IMR-90 (cell line): ENCODE measurements around the gene IQCB1. TPM values are rescaled to one million over a fixed set of nuclear protein-coding genes. Genes with fewer than 3 reads are reported as not detected.

Experiments
- ATAC-seq: fragments of 200-7000 bp; cut with Tn5 transposase; 2 replicates; pipeline ENCODE4 v1.9.1; 2020; ENCODE audit warnings: low read depth, mild to moderate bottlenecking, moderate library complexity
- BruUV-seq: library from RNA; stranded (reverse); fragments of 400-500 nt; replicated peaks from 2 replicates; lab custom pipeline; 2021; lab: Mats Ljungman, UMichigan
- CTCF ChIA-PET: fragments of 300-600 bp; formaldehyde crosslinking; extraction: SDS; loops from one replicate; lab custom pipeline; 2021; ENCODE audit warnings: antibody characterized with exemption; lab: Yijun Ruan, JAX
- POLR2A ChIA-PET: fragments of 300-600 bp; sonication (Branson Sonifier 250); formaldehyde crosslinking; loops from one replicate; lab custom pipeline; 2022; ENCODE audit warnings: antibody characterized with exemption; ENCODE audit not compliant: unreplicated experiment; lab: Charles Lee
- DNase-seq: peaks from one replicate; pipeline ENCODE4 v3.0.0; 2013
- H2AFZ ChIP-seq: replicated peaks from 2 replicates; pipeline ENCODE3; 2013; ENCODE audit warnings: low read length, mild to moderate bottlenecking; ENCODE audit not compliant: poor library complexity
- H2AK5ac ChIP-seq: 2 replicates; pipeline ENCODE4 v1.6.1; 2013; ENCODE audit warnings: low read depth, low read length, inconsistent platforms
- H2AK9ac ChIP-seq: replicated peaks from 2 replicates; pipeline ENCODE3; 2013; ENCODE audit warnings: mild to moderate bottlenecking, low read depth, low read length, moderate library complexity; ENCODE audit not compliant: poor library complexity
- H2BK120ac ChIP-seq: 2 replicates; pipeline ENCODE4 v1.6.1; 2013; ENCODE audit warnings: low read depth, low read length, inconsistent platforms
- H2BK15ac ChIP-seq: 3 replicates; pipeline ENCODE4 v1.6.1; 2013; ENCODE audit warnings: low read depth, low read length, inconsistent platforms
- H2BK20ac ChIP-seq: 2 replicates; pipeline ENCODE4 v1.6.1; 2013; ENCODE audit warnings: low read depth, mild to moderate bottlenecking, inconsistent platforms, low read length, moderate library complexity
- H2BK5ac ChIP-seq: 2 replicates; pipeline ENCODE4 v1.6.1; 2013; ENCODE audit warnings: mild to moderate bottlenecking, low read depth, low read length, inconsistent platforms; ENCODE audit not compliant: poor library complexity, severe bottlenecking
- H3K14ac ChIP-seq: replicated peaks from 2 replicates; pipeline ENCODE4 v1.6.1; 2013; ENCODE audit warnings: low read depth, low read length, inconsistent platforms
- H3K18ac ChIP-seq: 2 replicates; pipeline ENCODE4 v1.6.1; 2013; ENCODE audit warnings: low read depth, low read length, control low read depth
- H3K23ac ChIP-seq: 2 replicates; pipeline ENCODE4 v1.6.1; 2013; ENCODE audit warnings: low read depth, low read length, inconsistent platforms
- H3K27ac ChIP-seq: 2 replicates; pipeline ENCODE4 v1.5.1; 2013; ENCODE audit warnings: mild to moderate bottlenecking, control low read depth, low read length; ENCODE audit not compliant: insufficient read depth
- H3K27me3 ChIP-seq: 2 replicates; pipeline ENCODE4 v1.6.1; 2013; ENCODE audit warnings: low read length; ENCODE audit not compliant: control insufficient read depth, insufficient read depth
- H3K36me3 ChIP-seq: 2 replicates; pipeline ENCODE4 v1.6.1; 2013; ENCODE audit warnings: low read length, mixed read lengths; ENCODE audit not compliant: control insufficient read depth, insufficient read depth
- H3K4ac ChIP-seq: 2 replicates; pipeline ENCODE4 v1.6.1; 2013; ENCODE audit warnings: low read depth, low read length, inconsistent platforms
- H3K4me1 ChIP-seq: 2 replicates; pipeline ENCODE4 v1.6.1; 2013; ENCODE audit warnings: low read length, mixed read lengths; ENCODE audit not compliant: control insufficient read depth, insufficient read depth
- H3K4me2 ChIP-seq: 2 replicates; pipeline ENCODE4 v1.6.1; 2013; ENCODE audit warnings: low read depth, mild to moderate bottlenecking, control low read depth, low read length, moderate library complexity
- H3K4me3 ChIP-seq: 2 replicates; pipeline ENCODE4 v1.5.1; 2013; ENCODE audit warnings: low read depth, mild to moderate bottlenecking, control low read depth, low read length, moderate library complexity; ENCODE audit not compliant: insufficient read depth
- H3K56ac ChIP-seq: 2 replicates; pipeline ENCODE4 v1.6.1; 2013; ENCODE audit warnings: low read length, inconsistent platforms; ENCODE audit not compliant: insufficient read depth; ENCODE audit errors: extremely low read depth
- H3K79me1 ChIP-seq, 2 experiments: 2 replicates each; pipeline ENCODE4 v1.6.1; 2013; ENCODE audit warnings: low read length in 2 of 2, inconsistent platforms in 1 of 2, low read depth in 1 of 2
- H3K9ac ChIP-seq: 2 replicates; pipeline ENCODE4 v1.6.1; 2013; ENCODE audit warnings: low read depth, low read length, control low read depth
- H3K9me1 ChIP-seq: 2 replicates; pipeline ENCODE4 v1.6.1; 2013; ENCODE audit warnings: low read length, inconsistent platforms; ENCODE audit not compliant: insufficient read depth
- H3K9me3 ChIP-seq: 2 replicates; pipeline ENCODE4 v1.6.1; 2013; ENCODE audit warnings: low read length; ENCODE audit not compliant: control insufficient read depth, insufficient read depth
- H4K20me1 ChIP-seq: 2 replicates; pipeline ENCODE4 v1.6.1; 2013; ENCODE audit warnings: low read length, inconsistent platforms; ENCODE audit not compliant: insufficient read depth
- H4K5ac ChIP-seq: 2 replicates; pipeline ENCODE4 v1.6.1; 2013; ENCODE audit warnings: mild to moderate bottlenecking, low read depth, low read length, control low read depth
- H4K8ac ChIP-seq, 2 experiments: 2 replicates each; pipeline ENCODE4 v1.6.1; 2013; ENCODE audit warnings: low read depth in 2 of 2, low read length in 2 of 2, control low read depth in 1 of 2, inconsistent platforms in 1 of 2
- H4K91ac ChIP-seq: 2 replicates; pipeline ENCODE4 v1.6.1; 2013; ENCODE audit warnings: low read depth, low read length, inconsistent platforms; ENCODE audit not compliant: insufficient read depth
- CTCF ChIP-seq: conservative IDR thresholded peaks from 2 replicates; pipeline ENCODE4 v1.5.1; 2012; ENCODE audit warnings: mild to moderate bottlenecking, low read depth, low read length, improper control_type of control experiment
- FOS ChIP-seq: fragments of 150-350 bp; IDR thresholded peaks from 2 replicates; pipeline ENCODE4 v1.6.1; 2016; ENCODE audit warnings: low read depth, low read length
- MXI1 ChIP-seq: IDR thresholded peaks from 2 replicates; pipeline ENCODE4 v1.6.1; 2012; ENCODE audit warnings: low read depth, mild to moderate bottlenecking, low read length, moderate library complexity, borderline replicate concordance
- RAD21 ChIP-seq: IDR thresholded peaks from 2 replicates; pipeline ENCODE4 v1.6.1; 2012; ENCODE audit warnings: low read length, improper control_type of control experiment
- WGBS, 2 experiments: methylation state at CpG; one replicate each; pipeline versions ENCODE4 v1.1.5 to v1.1.7; 2013; ENCODE audit warnings: missing lambda C conversion rate in 2 of 2; ENCODE audit not compliant: insufficient read length in 1 of 2; ENCODE audit errors: extremely low coverage in 2 of 2; 5-methylcytosine and 5-hydroxymethylcytosine counted together
- dilution Hi-C: fragments of 300-500 bp; cut with HindIII; formaldehyde crosslinking; loops from one replicate; pipeline ENCODE4 v1.14.3; 2018; ENCODE audit warnings: low sequenced_read_pairs; ENCODE audit not compliant: unreplicated experiment
- in situ Hi-C: fragments of 300-500 bp; cut with MboI; formaldehyde crosslinking; loops from 3 replicates; pipeline ENCODE4 v1.14.3; 2019; ENCODE audit warnings: low sequenced_read_pairs, inconsistent platforms, mixed read lengths
- intact Hi-C: fragments of 100-400 bp; cut with micrococcal nuclease; formaldehyde crosslinking; loops from 2 replicates; pipeline ENCODE4 v1.10.0; 2022
- polyA plus RNA-seq, 3 experiments: library from polyadenylated mRNA; depleted of rRNA; stranded (reverse); fragments of >200 nt; gene quantifications; 2 replicates each; pipeline ENCODE4 v1.2.3, GENCODE V29; 2012; ENCODE audit warnings: low replicate concordance in 1 of 3
- total RNA-seq: library from RNA; depleted of rRNA; stranded (reverse); fragments of >200 nt; gene quantifications from 2 replicates; pipeline ENCODE4 v1.2.3, GENCODE V29; 2012

The IQCB1 gene
- total and polyA plus RNA-seq, 2 of the 4 experiments (the other 2 are of a cell fraction) = 13.5 to 18.3 TPM

- Histone ChIP-seq H3K27ac (no peak overlapping the region), H2AK5ac (no peak overlapping the region), H4K20me1 (no peaks in the 10 kb centered on the region), H2AFZ (no peak overlapping the region), H3K9me1 (no peaks in the 10 kb centered on the region), H3K4me3 (no peak overlapping the region), H4K5ac (no peak overlapping the region), H2BK15ac (no peak overlapping the region), H3K4me1 (no peaks in the 10 kb centered on the region), H3K4me2 (no peak overlapping the region), H2BK120ac (no peak overlapping the region), H3K14ac (no peak overlapping the region), H3K18ac (no peak overlapping the region), H3K56ac (no peak overlapping the region), H3K23ac (no peak overlapping the region), H4K8ac (no peak overlapping the region), H4K91ac (no peak overlapping the region), H2BK20ac (no peak overlapping the region), H3K9ac (no peak overlapping the region), H2BK5ac (no peak overlapping the region), H3K36me3 (no peaks in the 10 kb centered on the region), H3K27me3 (no peaks in the 10 kb centered on the region), H3K79me1 (no peaks in the 10 kb centered on the region), H2AK9ac (no peak overlapping the region), H3K4ac (no peak overlapping the region), H3K9me3 (no peaks in the 10 kb centered on the region)
- no peak for DNase-seq
- POLR2A ChIA-PET = no interaction called here
- dilution Hi-C loops = no loop called here
- TF ChIP-seq CTCF = no peak
- no peak for TF ChIP-seq RAD21
- TF ChIP-seq MXI1 = no peak
- no peak for TF ChIP-seq FOS
- in situ Hi-C loops = no loop called here
- CTCF ChIA-PET = no interaction called here
- WGBS, 2 experiments = no CpG with 5 or more reads among the region's 2 CpGs
- no peak for ATAC-seq
- intact Hi-C loops = no loop called here
- BruUV-seq = no TSS peak
These were observed 17.4 kb upstream of the IQCB1 start for GRCh38 chr3:121852256-121852655.
